Measurements from ENCODE around the gene NPR1. TPM values are rescaled to one million over a fixed set of nuclear protein-coding genes. Genes with fewer than 3 reads are reported as not detected.
"Not testable (repeated sequence)": the region's sequence is repeated elsewhere in the genome, so short reads cannot be mapped to it uniquely, and the experiment has no call there.

Gene NPR1
- total and polyA plus RNA-seq, 7 donors: 4.5 to 11.1 (median 8.5) TPM

- Histone ChIP-seq H3K27ac (peak overlapping the region; percentile 100), H3K4me1 (peaks cover 65% of the 10 kb centered on the region), H3K4me3 (peak overlapping the region; percentile 99), H3K36me3 (ENCODE audit: insufficient read depth in 1 of 2, low read depth in 1 of 2) (peaks cover 15 to 68% of the 10 kb centered on the region in 2 donors), H3K27me3 (ENCODE audit: insufficient read depth in 3 of 3, low read length in 2 of 3) (no peaks in the 10 kb centered on the region), H3K9me3 (no peaks in the 10 kb centered on the region)
- intact Hi-C loops (cut with DNase I): no loop called here
- whole genome bisulfite sequencing, 3 donors: 66 to 87% (median 69%) methylated on average over 9 of the region's 9 CpGs
- TF ChIP-seq CTCF (IDR thresholded peaks at IDR 0.05): no peak
- no peak for DNase-seq
- no peak for ATAC-seq
Measured at GRCh38 chr1:153636312-153636711, 42.2 kb upstream of the NPR1 start.

GRCh38 chr1:153638261-153638660 is 40.2 kb upstream of the NPR1 start:
- Histone ChIP-seq H3K27me3 (ENCODE audit: insufficient read depth in 3 of 3, low read length in 2 of 3) (no peaks in the 10 kb centered on the region), H3K9me3 (no peaks in the 10 kb centered on the region), H3K27ac (peak overlapping the region; percentile 100), H3K4me3 (peak overlapping the region; percentile 99), H3K36me3 (ENCODE audit: insufficient read depth in 1 of 2, low read depth in 1 of 2) (peaks cover 22 to 78% of the 10 kb centered on the region in 2 donors), H3K4me1 (peaks cover 72% of the 10 kb centered on the region)
- no peak for ATAC-seq
- 21 to 47% (median 24%) methylated on average over 6 of the region's 6 CpGs for WGBS, 3 donors
- TF ChIP-seq CTCF (IDR thresholded peaks at IDR 0.05): no peak
- DNase-seq: no peak
- intact Hi-C loops (cut with DNase I): no loop called here

GRCh38 chr1:153639280-153639679 is 39.2 kb upstream of the NPR1 start:
- Histone ChIP-seq H3K4me1 (peaks cover 81% of the 10 kb centered on the region), H3K4me3 (peak overlapping the region; percentile 99), H3K27me3 (ENCODE audit: insufficient read depth in 3 of 3, low read length in 2 of 3) (no peaks in the 10 kb centered on the region), H3K27ac (peak overlapping the region; percentile 100), H3K9me3 (no peaks in the 10 kb centered on the region), H3K36me3 (ENCODE audit: insufficient read depth in 1 of 2, low read depth in 1 of 2) (peaks cover 25 to 88% of the 10 kb centered on the region in 2 donors)
- WGBS, 3 donors: 18 to 47% (median 29%) methylated on average over 3 of the region's 3 CpGs
- ATAC-seq: peak; percentile 81 to 90 (median 89)
- TF ChIP-seq CTCF (IDR thresholded peaks at IDR 0.05): no peak
- intact Hi-C loops (cut with DNase I): no loop called here
- DNase-seq: peak in 1 of 2 donors; percentile 75

- H3K27ac ChIP-seq: peak overlapping the region; percentile 100
- DNase-seq; H3K4me3 ChIP-seq; H3K9me3 ChIP-seq; ATAC-seq; H3K27me3 ChIP-seq (ENCODE audit: insufficient read depth in 3 of 3, low read length in 2 of 3): not testable (repeated sequence)
- H3K36me3 ChIP-seq (ENCODE audit: insufficient read depth in 1 of 2, low read depth in 1 of 2): peaks cover 29 to 94% of the 10 kb centered on the region in 2 donors
- intact Hi-C loops (cut with DNase I): loop anchor here in 1 of 2 donors (1.0 kb wide), 1 partner anchor 9 kb away; no protein-coding TSS in a partner anchor
- peaks cover 85% of the 10 kb centered on the region for H3K4me1 ChIP-seq
- WGBS, 3 donors: 50 to 80% (median 61%) methylated on average over 5 of the region's 5 CpGs
Measured at GRCh38 chr1:153640213-153640612, 38.3 kb upstream of the NPR1 start.

- Histone ChIP-seq H3K27ac (peak overlapping the region; percentile 100), H3K27me3 (ENCODE audit: insufficient read depth in 3 of 3, low read length in 2 of 3) (no peaks in the 10 kb centered on the region), H3K4me3 (peak overlapping the region; percentile 24), H3K9me3 (no peaks in the 10 kb centered on the region), H3K36me3 (ENCODE audit: insufficient read depth in 1 of 2, low read depth in 1 of 2) (peaks cover 34 to 99% of the 10 kb centered on the region in 2 donors), H3K4me1 (peaks cover 85% of the 10 kb centered on the region)
- TF ChIP-seq CTCF (IDR thresholded peaks at IDR 0.05): no peak
- ATAC-seq (no peak), DNase-seq (no peak)
- intact Hi-C loops (cut with DNase I): loop anchor here in 1 of 2 donors (1.0 kb wide), 1 partner anchor 8 kb away; no protein-coding TSS in a partner anchor
- WGBS, 3 donors: 52 to 72% (median 55%) methylated on average over 6 of the region's 6 CpGs
Measured at GRCh38 chr1:153640861-153641260, 37.6 kb upstream of the NPR1 start.
